Activated CD4-positive, alpha-beta T cell treated with anti-CD3 and anti-CD28 coated beads, Interleukin-2, amount 50 U/mL, for 48 hours (primary cell): Measurements from ENCODE around the gene BTBD2.

Experiments used
- DNase-seq, 2 experiments: peaks; one replicate each; pipeline ENCODE4 v3.0.0-alpha.2; 2020

The BTBD2 gene

GRCh38 chr19:2015608-2015950 lies at the start of gene BTBD2:
BTBD2 (minus strand) TSS chr19:2015714; CDS start chr19:2015703, 11 bp downstream.
- peak; percentile 62 to 66 for DNase-seq

DNA sequence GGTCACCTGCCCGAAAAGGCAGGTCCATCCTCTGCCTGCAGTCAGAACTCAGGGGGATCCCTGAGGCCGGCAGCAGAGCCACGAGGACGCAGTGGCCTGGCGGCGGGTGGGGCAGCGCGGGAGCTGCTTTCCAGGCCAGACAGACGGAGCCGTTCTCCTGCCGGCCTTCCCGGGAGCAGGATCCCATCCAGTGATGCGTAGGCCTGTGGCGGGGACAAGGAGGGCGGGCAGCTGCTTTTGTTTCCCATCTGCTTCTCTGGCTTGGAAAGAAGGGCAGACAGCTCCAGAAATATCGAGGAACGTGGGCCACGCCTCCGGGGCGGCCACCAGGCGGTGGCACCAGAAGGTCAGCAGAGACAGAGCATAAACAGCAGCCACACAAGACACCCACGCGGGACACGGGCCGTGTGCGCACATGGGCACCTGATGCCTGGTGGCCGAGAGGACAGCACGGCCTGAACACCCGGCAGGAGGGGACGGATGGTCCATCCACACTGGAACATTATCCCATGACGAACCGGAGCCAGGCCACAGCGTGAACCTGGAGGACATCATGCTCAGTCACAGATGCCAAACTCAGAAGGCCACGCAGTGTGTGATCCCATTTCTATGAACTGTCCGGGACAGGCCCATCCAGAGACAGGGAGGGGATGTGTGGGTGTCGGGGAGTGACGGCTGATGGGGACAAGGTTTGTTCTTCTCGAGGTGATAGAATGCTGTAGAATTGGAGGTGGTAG lies 49.4 kb upstream of the BTBD2 start:
- DNase-seq = no peak

GRCh38 chr19:2064395-2064787 lies 48.9 kb upstream of the BTBD2 start:
- DNase-seq = no peak

DNA sequence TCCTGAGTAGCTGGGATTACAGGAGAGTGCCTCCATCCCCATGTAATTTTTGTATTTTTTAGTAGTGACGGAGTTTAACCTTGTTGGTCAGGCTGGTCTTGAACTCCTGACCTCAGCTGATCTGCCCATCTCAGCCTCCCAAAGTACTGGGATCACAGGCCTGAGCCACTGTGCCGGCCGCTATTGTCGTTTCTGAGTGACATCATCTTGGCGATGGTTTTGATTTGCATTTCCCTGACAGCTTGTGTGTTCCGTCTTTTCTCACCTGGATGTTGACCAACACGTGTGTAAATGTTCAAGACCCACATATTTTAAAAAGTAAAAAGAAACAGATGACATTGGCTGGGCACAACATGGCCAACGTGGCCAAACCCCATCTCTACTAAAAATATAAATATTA lies 48.3 kb upstream of the BTBD2 start:
- DNase-seq = no peak

GRCh38 chr19:2062770-2063169 lies 47.3 kb upstream of the BTBD2 start:
- no peak for DNase-seq

DNA sequence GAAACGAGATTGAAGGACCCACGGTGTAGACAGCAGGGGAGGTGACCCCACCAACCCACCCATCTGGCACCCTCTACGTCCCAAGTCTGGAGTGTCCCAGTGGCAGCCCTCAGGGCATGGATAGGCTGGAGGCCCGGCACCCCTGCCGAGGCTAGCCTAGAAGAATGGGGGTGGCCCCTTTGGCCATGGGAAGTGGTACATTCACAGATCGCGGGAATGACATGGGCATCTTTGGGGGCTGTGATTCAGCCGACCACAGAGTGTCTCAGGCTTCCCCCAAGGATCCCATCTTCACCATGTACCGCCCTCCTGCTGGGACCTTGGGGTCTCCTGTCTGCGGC lies 46.8 kb upstream of the BTBD2 start:
- DNase-seq = no peak

GRCh38 chr19:2061495-2062388 lies 46.2 kb upstream of the BTBD2 start:
- DNase-seq = peak; percentile 99

DNA sequence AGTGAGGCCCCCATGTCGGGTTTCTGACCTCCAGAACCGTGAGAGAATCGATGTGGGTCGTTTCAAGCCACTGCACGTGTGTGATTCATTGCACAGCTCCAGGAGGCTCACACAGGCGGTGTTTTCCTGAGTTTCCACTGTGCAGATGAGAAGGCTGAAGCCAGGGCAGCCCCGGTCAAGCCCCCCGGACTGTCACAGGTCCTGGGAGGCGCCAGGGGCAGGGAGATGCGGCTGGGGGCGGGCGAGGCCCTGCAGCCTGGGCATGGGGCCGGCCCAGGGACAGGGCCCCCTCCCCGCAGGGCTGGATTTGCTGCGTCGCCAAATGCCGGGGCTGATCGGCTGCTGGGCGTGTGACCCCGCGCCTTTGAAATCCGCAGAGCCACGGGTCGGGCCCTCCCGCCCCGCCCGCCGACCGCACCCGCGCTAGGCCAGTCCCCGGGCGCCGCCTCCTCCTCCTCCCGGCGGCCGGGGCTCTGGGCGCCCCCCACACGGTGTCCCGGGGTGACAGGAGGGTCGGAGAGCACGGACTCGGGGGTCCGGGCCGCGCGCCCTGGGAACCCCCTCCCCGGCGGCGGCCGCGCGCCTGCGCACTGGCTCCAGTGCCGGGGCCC lies 45.5 kb upstream of the BTBD2 start:
- peak; percentile 60 to 67 for DNase-seq

DNA sequence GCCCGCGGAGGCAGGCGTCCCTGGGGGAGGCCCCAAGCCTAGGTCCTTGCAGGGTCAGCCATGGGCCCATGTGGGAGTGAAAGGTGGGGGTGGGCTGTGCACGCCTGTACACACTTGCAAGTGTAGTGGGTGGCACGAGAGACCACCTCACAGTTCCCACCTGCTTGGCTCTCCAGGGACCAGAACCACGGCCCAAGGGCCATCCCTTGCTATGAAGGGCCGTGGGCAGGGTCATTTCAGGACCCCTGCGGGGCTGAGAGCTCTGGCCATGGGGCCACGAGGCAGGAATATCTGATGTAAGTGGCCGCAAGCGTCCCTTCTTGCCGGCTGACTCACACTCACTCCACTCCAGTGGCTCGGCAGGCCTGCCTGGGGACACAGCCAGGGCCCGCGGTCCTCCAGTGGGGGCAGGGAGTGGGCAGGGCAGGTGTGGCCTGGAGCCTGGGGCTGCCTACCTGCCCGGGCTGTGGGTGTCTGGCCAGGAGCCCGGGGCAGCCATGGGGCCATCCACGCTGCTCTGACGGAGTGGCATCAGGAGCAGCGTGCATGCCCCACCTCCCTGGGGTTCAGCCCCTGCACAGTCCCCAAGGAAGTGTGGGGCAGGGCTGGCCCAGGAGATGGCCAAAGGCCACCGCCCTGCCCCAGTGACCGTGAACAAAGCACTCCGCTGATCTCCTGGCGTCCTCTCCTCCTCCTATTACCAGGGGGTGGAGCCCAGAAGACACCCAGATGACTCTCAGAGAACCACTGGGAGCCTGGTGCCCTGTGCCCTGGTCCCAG lies 44.1 kb upstream of the BTBD2 start:
- no peak for DNase-seq

GRCh38 chr19:2058570-2059421 lies 43.3 kb upstream of the BTBD2 start:
- DNase-seq = no peak

- DNase-seq = no peak
Measured at GRCh38 chr19:2057484-2058469, 42.3 kb upstream of the BTBD2 start.

DNA sequence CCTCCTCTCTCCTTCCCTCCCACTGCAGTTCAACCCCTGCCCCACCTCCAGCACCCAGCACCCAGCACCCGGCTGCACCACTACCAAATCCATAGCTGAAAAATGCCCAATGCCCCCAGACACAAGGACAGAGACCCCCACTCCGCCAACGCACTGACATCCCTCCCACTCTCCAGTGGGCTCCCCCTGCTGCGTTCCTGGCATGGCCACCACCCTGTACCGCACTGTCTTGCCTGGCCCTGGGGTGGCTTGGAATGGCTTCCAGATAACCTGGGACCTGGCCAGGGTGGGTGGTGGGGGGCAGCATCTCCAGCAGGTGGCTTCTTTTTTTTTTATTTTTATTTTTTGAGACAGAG lies 41.3 kb upstream of the BTBD2 start:
- no peak for DNase-seq

GRCh38 chr19:2055931-2056836 lies 40.7 kb upstream of the BTBD2 start:
- peak; percentile 48 to 55 for DNase-seq

- DNase-seq = no peak
Measured at GRCh38 chr19:2054763-2055162, 39.2 kb upstream of the BTBD2 start.

GRCh38 chr19:2053601-2054389 lies 38.3 kb upstream of the BTBD2 start:
- DNase-seq = no peak

DNA sequence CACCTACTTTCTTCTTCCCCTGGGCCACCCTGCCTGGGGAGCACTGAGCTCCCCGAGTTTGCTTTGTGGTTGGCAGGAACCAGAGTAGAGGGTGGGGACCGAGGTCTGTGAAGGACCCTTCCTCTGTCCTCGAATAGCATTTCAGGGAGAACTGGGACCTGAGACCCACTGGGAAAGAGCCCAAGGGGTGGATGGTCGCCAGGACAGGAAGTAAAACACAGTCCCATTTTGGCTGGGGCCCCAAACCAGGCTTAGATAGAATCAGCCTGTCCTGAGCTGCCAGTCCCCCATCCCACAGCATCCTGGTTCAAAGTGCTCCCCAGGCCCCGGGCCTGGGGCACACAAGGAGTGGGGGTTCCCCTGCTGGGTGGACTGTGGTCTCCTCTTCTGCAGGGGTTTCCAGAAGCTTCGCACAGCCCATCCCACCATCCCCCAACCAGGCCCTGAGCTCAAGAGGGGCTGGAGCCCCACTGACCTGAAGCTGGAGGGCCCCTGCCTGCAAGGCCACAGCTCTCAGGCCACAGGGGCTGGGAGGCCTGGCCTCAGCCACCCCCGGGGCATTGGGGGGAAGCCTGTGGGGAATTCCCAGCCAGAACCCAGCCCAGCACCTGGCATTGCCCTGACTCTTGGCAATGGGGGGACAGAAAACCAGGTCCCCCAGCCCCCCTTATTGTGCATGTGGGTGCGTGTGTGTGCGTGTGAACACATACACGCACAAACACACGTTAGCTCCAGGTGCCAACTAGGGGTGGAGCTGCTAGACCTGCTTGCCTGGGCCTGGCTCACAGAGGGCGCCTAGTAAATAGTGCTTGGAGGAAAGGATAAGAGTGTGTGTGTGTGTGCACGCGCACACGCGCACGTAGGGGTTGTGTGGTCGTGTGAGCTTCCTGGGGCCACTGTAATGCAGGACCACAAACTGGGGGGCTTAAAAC lies 36.5 kb upstream of the BTBD2 start:
- peak; percentile 53 to 56 for DNase-seq

DNA sequence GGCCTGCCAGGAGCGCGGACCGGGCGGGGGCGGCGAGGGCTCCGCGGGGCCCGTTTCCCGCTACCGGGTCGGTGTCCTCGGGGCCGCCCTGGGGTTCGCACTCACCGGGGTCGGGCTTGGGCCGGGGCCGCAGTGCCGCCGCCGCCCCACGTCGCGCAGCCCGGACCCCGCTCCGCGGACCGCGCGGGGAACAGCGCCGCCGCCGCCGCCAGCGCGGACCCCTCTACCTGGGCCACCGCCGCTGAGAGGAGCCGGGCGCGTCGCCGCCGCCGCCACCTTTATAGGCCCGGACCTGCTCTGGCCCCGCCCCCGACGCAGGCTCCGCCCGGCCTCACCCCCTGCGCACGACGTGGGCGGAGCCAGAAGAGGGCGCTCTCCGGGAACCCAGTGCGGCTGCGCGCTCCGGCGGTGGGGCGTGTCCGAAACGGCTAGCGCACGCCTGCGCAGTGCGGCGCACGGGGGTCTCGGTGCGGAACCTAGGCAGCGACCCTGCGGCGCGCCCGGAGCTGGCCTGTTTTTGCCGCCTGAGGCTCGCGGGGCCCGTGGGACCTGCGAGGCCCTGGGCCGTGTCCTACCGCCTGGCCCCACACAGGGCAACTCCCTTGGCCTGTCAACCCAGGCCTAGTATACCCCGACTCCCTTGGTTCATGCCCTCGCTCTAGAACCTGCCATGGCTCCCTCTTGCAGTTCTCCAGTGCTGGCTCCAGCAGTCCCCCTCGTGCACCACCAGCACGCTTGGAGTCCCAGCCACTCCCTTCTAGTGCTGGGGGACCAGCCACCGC lies 35.7 kb upstream of the BTBD2 start, which contains the start of gene MKNK2:
Gene MKNK2, minus strand, starts transcription at position 254 of the 782 bp plus-strand sequence. CDS start 393 bp downstream, outside the sequence.
- DNase-seq = peak; percentile 92 to 94
